ENCODE measurements around the gene SDHC. TPM values are rescaled to one million over a fixed set of nuclear protein-coding genes. Genes with fewer than 3 reads are reported as not detected.

SDHC gene
- total and polyA plus RNA-seq, 2 of the 13 experiments (the other 11 are each of a cell fraction or from before 2014, with no cell fraction given): 27.1 to 229 TPM

- TF ChIP-seq ZNF260 (CRISPR knock-in tag; IDR thresholded peaks at IDR 0.05; ENCODE audit: borderline replicate concordance, low read depth): no peak
- no peak for TF ChIP-seq SOX6 (IDR thresholded peaks at IDR 0.05)
- peak; percentile 72 for TF ChIP-seq SOX6 (CRISPR knock-in tag; IDR thresholded peaks at IDR 0.05)
- no peak for TF ChIP-seq GZF1 (CRISPR knock-in tag; IDR thresholded peaks at IDR 0.05)
- TF ChIP-seq TP53 (CRISPR knock-in tag; conservative IDR thresholded peaks at IDR 0.05): no peak
- no peak for TF ChIP-seq DRAP1 (CRISPR knock-in tag; IDR thresholded peaks at IDR 0.05)
- TF ChIP-seq, protein P1, sequence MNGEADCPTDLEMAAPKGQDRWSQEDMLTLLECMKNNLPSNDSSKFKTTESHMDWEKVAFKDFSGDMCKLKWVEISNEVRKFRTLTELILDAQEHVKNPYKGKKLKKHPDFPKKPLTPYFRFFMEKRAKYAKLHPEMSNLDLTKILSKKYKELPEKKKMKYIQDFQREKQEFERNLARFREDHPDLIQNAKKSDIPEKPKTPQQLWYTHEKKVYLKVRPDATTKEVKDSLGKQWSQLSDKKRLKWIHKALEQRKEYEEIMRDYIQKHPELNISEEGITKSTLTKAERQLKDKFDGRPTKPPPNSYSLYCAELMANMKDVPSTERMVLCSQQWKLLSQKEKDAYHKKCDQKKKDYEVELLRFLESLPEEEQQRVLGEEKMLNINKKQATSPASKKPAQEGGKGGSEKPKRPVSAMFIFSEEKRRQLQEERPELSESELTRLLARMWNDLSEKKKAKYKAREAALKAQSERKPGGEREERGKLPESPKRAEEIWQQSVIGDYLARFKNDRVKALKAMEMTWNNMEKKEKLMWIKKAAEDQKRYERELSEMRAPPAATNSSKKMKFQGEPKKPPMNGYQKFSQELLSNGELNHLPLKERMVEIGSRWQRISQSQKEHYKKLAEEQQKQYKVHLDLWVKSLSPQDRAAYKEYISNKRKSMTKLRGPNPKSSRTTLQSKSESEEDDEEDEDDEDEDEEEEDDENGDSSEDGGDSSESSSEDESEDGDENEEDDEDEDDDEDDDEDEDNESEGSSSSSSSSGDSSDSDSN (CRISPR knock-in tag; IDR thresholded peaks at IDR 0.05): no peak
- TF ChIP-seq ZNF629 (CRISPR knock-in tag; conservative IDR thresholded peaks at IDR 0.05): no peak
- no peak for TF ChIP-seq RBM22 (optimal IDR thresholded peaks at IDR 0.05; ENCODE audit: low read length)
- TF ChIP-seq FOXK1 (CRISPR knock-in tag; IDR thresholded peaks at IDR 0.05; ENCODE audit: borderline replicate concordance, low read depth): peak; percentile 61; the same call in 1 of the 2 replicates
- TF ChIP-seq REXO4 (CRISPR knock-in tag; IDR thresholded peaks at IDR 0.05; ENCODE audit: borderline replicate concordance): no peak
- no peak for TF ChIP-seq MED8 (CRISPR knock-in tag; IDR thresholded peaks at IDR 0.05; ENCODE audit: insufficient replicate concordance)
- TF ChIP-seq SRSF1 (optimal IDR thresholded peaks at IDR 0.05; ENCODE audit: low read depth, low read length): no peak
- no peak for TF ChIP-seq NCOA2 (CRISPR knock-in tag; IDR thresholded peaks at IDR 0.05)
- TF ChIP-seq, protein P2, sequence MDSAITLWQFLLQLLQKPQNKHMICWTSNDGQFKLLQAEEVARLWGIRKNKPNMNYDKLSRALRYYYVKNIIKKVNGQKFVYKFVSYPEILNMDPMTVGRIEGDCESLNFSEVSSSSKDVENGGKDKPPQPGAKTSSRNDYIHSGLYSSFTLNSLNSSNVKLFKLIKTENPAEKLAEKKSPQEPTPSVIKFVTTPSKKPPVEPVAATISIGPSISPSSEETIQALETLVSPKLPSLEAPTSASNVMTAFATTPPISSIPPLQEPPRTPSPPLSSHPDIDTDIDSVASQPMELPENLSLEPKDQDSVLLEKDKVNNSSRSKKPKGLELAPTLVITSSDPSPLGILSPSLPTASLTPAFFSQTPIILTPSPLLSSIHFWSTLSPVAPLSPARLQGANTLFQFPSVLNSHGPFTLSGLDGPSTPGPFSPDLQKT (CRISPR knock-in tag; IDR thresholded peaks at IDR 0.05; ENCODE audit: borderline replicate concordance): no peak
- TF ChIP-seq KLF16 (CRISPR knock-in tag; IDR thresholded peaks at IDR 0.05): no peak
- TF ChIP-seq JARID2 (CRISPR knock-in tag; IDR thresholded peaks at IDR 0.05; ENCODE audit: insufficient replicate concordance): no peak
- TF ChIP-seq ZNF597 (CRISPR knock-in tag; IDR thresholded peaks at IDR 0.05): no peak
- TF ChIP-seq ZNF367 (CRISPR knock-in tag; IDR thresholded peaks at IDR 0.05; ENCODE audit: borderline replicate concordance): no peak
- TF ChIP-seq ARNTL (CRISPR knock-in tag; IDR thresholded peaks at IDR 0.05): no peak
- no peak for TF ChIP-seq XRCC5 (optimal IDR thresholded peaks at IDR 0.05; ENCODE audit: low read length)
- no peak for TF ChIP-seq ZNF232 (CRISPR knock-in tag; IDR thresholded peaks at IDR 0.05; ENCODE audit: borderline replicate concordance)
- no peak for TF ChIP-seq ZNF20 (CRISPR knock-in tag; IDR thresholded peaks at IDR 0.05)
- no peak for TF ChIP-seq CENPX (CRISPR knock-in tag; IDR thresholded peaks at IDR 0.05)
- TF ChIP-seq DNMT1 (CRISPR knock-in tag; IDR thresholded peaks at IDR 0.05): no peak
- TF ChIP-seq NCOA1 (CRISPR knock-in tag; IDR thresholded peaks at IDR 0.05): no peak
Measured at GRCh38 chr1:161367684-161368400, 53.7 kb downstream of the SDHC start, which contains the start of gene CFAP126 (continued).
